ENCODE data around the gene YIF1B. TPM values are rescaled to one million over a fixed set of nuclear protein-coding genes. Genes with fewer than 3 reads are reported as not detected.

Gene YIF1B
- total RNA-seq, 2 experiments from 2014 or later = 15.9 to 17.1 TPM

DNA sequence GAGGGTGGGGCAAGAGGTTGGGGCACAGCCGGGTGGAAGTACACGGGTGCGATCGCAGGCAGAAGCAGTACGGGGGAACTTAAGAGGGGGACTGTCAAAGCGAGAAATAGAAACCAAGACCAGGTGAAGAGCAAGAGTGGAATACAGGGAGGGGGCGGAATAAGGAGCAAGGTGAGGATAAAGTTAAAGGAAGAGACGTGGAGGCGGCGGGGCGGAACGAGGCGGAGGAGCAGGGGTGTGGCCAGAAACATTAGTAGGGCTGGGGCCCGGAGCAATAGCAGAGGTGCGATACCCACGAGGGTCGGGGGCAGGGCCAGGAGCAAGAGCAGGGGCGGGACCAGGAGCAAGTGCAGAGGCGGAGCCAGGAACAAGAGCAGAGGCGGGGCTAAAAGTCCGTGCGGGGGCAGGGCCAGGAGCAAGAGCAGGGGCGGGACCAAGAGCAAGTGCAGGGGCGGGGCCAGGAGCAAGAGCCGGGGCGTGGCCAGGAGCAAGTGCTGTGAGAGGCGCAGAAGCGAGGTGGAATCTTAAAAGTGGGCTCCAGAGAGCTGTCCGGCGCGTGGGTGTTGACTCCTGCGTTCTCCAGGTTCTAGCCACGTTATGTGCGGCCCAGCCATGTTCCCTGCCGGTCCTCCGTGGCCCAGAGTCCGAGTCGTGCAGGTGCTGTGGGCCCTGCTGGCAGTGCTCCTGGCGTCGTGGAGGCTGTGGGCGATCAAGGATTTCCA, 21.1 kb upstream of the YIF1B start:
- TF ChIP-seq, protein P1, sequence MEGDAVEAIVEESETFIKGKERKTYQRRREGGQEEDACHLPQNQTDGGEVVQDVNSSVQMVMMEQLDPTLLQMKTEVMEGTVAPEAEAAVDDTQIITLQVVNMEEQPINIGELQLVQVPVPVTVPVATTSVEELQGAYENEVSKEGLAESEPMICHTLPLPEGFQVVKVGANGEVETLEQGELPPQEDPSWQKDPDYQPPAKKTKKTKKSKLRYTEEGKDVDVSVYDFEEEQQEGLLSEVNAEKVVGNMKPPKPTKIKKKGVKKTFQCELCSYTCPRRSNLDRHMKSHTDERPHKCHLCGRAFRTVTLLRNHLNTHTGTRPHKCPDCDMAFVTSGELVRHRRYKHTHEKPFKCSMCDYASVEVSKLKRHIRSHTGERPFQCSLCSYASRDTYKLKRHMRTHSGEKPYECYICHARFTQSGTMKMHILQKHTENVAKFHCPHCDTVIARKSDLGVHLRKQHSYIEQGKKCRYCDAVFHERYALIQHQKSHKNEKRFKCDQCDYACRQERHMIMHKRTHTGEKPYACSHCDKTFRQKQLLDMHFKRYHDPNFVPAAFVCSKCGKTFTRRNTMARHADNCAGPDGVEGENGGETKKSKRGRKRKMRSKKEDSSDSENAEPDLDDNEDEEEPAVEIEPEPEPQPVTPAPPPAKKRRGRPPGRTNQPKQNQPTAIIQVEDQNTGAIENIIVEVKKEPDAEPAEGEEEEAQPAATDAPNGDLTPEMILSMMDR (IDR thresholded peaks at IDR 0.05) = no peak
- H3K4me1 Mint-ChIP-seq (ENCODE audit: low read depth) = peaks cover 24% of the 10 kb centered on the region
- Histone ChIP-seq H3K4me3 (ENCODE audit: low read length) (peak overlapping the region; percentile 95), H3K9me3 (ENCODE audit: control insufficient read depth in 1 of 2, insufficient read depth in 1 of 2, low read length in 2 of 2) (no peaks in the 10 kb centered on the region), H3K4me1 (ENCODE audit: insufficient read depth, low read length) (peaks cover 27% of the 10 kb centered on the region), H3K27me3 (ENCODE audit: control insufficient read depth in 1 of 2, insufficient read depth in 2 of 2, low read length in 2 of 2) (no peaks in the 10 kb centered on the region), H3K36me3 (ENCODE audit: insufficient read depth, low read length) (peaks cover 2% of the 10 kb centered on the region), H3K27ac (ENCODE audit: low read depth in 1 of 2, low read length in 2 of 2) (peak overlapping the region; percentile 84 to 97)
- POLR2A ChIA-PET = interaction anchor here (0.6 to 3.4 kb wide), 6 partner anchors 16 to 555 kb away, joined by 3 to 66 read pairs (median 4); partner anchors contain the start of genes FAM98C, PSMD8 and SPINT2
- peaks cover 17% of the 10 kb centered on the region for H3K36me3 Mint-ChIP-seq (ENCODE audit: low read depth)
- no peaks in the 10 kb centered on the region for H3K9me3 Mint-ChIP-seq
- ATAC-seq (ENCODE audit: poor library complexity) = peak; percentile 61
- H3K27me3 Mint-ChIP-seq = no peaks in the 10 kb centered on the region
- intact Hi-C loops (cut with DNase I, micrococcal nuclease) = loop anchor here (1.0 to 5.0 kb wide), 4 partner anchors 20 to 430 kb away; partner anchors contain the start of genes FAM98C (in 1 of the 2), GGN (in 1 of the 2), SIPA1L3 (in 1 of the 2) and SPRED3 (in 1 of the 2)
- DNase-seq = peak; percentile 91 to 99 (median 94)
- CTCF ChIA-PET = interaction anchor here (0.9 to 1.8 kb wide), 5 partner anchors 37 to 93 kb away, joined by 3 to 21 read pairs (median 6); partner anchors contain the start of genes FAM98C, GGN and PSMD8
- peak overlapping the region; percentile 96 for H3K27ac Mint-ChIP-seq
- peak overlapping the region; percentile 93 for H3K4me3 Mint-ChIP-seq

DNA sequence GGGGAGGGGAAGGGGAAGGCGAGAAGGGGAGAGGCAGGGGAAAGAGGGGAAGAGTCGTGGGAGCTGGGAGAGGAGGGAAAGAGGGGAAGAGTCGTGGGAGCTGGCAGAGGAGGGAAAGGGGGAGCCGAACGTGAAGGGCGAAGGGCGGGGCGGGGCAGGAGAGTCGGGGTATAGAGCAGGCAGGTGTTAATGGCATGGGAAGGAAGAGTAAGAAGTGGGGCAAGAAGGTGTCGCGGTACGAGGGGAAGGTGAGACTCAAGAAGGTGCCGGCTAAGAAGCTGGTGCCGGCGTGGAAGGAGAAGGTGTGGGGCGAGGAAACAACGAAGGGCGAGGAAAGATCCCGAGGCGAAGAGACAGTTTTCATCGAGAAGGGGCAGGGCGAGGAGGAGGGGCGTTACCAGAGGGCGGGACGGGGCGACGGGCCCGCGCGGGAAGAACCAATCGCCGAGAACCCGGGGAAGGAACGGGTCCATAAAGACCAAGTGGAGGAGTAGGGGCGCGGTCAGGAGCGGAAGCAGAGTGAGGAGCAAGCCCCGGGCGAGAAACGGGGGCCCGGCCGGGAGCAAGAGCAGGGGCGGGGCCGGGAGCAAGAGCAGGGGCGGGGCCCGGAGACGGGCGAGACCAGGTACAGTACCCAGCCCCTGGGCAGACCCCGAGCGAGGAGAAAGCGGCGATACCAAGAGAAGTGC, 20.3 kb upstream of the YIF1B start:
- peak; percentile 85 to 97 (median 92) for DNase-seq
- Histone ChIP-seq H3K27ac (ENCODE audit: low read depth in 1 of 2, low read length in 2 of 2) (peak overlapping the region; percentile 84 to 97), H3K4me3 (ENCODE audit: low read length) (peak overlapping the region; percentile 95), H3K36me3 (ENCODE audit: insufficient read depth, low read length) (peaks cover 2% of the 10 kb centered on the region), H3K4me1 (ENCODE audit: insufficient read depth, low read length) (peaks cover 27% of the 10 kb centered on the region), H3K9me3 (ENCODE audit: control insufficient read depth in 1 of 2, insufficient read depth in 1 of 2, low read length in 2 of 2) (no peaks in the 10 kb centered on the region), H3K27me3 (ENCODE audit: control insufficient read depth in 1 of 2, insufficient read depth in 2 of 2, low read length in 2 of 2) (no peaks in the 10 kb centered on the region)
- intact Hi-C loops (cut with DNase I, micrococcal nuclease) = loop anchor here (1.0 to 5.0 kb wide), 11 partner anchors 20 to 438 kb away; partner anchors contain the start of genes FAM98C (in 2 of the 2), PSMD8 (in 2 of the 2), SIPA1L3 (in 2 of the 2) and GGN (in 1 of the 2)
- Mint-ChIP-seq H3K4me3 (peak overlapping the region; percentile 93), H3K36me3 (ENCODE audit: low read depth) (peaks cover 17% of the 10 kb centered on the region), H3K4me1 (ENCODE audit: low read depth) (peaks cover 24% of the 10 kb centered on the region), H3K27me3 (no peaks in the 10 kb centered on the region), H3K27ac (peak overlapping the region; percentile 96), H3K9me3 (no peaks in the 10 kb centered on the region)
- TF ChIP-seq, protein P1 (IDR thresholded peaks at IDR 0.05) = no peak
- ChIA-PET POLR2A (interaction anchor here (0.6 to 3.4 kb wide), 10 partner anchors 16 to 564 kb away, joined by 3 to 66 read pairs (median 4); partner anchors contain the start of genes FAM98C, GGN, KCNK6 and NFKBIB), CTCF (interaction anchor here (0.7 to 2.0 kb wide), 8 partner anchors 15 to 433 kb away, joined by 3 to 21 read pairs (median 6); partner anchors contain the start of genes FAM98C, GGN and PSMD8)
- ATAC-seq (ENCODE audit: poor library complexity) = peak; percentile 63

DNA sequence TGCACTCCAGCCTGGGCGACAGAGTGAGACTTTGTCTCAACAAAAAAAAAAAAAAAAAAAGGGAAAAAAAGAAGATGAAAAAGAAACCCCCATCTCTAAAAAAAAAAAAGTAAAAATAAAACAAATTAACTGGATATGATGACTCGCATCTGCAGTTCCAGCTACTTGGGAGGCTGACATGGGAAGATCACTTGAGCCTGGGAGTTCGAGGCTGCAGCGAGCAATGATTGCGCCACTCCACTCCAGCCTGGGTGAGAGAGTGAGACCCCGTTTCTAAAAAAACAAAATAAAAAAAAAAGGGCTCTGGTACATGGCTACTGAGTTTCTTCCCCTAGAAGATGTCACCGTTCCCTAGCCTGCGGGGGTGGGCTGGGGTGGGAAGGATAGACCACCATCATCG, 17.5 kb upstream of the YIF1B start:
- H3K4me1 ChIP-seq (ENCODE audit: insufficient read depth, low read length) = peaks cover 27% of the 10 kb centered on the region
- TF ChIP-seq, protein P1 (IDR thresholded peaks at IDR 0.05) = no peak
- Mint-ChIP-seq H3K4me1 (ENCODE audit: low read depth) (peaks cover 19% of the 10 kb centered on the region), H3K27me3 (no peaks in the 10 kb centered on the region), H3K36me3 (ENCODE audit: low read depth) (peaks cover 23% of the 10 kb centered on the region), H3K4me3 (no peak overlapping the region), H3K27ac (no peak overlapping the region), H3K9me3 (no peaks in the 10 kb centered on the region)
- DNase-seq (no peak), ATAC-seq (ENCODE audit: poor library complexity) (no peak)
- no peak overlapping the region for H3K27ac ChIP-seq (ENCODE audit: low read depth in 1 of 2, low read length in 2 of 2)
- ChIA-PET POLR2A (no interaction called here), CTCF (no interaction called here)
- H3K9me3 ChIP-seq (ENCODE audit: control insufficient read depth in 1 of 2, insufficient read depth in 1 of 2, low read length in 2 of 2) = no peaks in the 10 kb centered on the region
- H3K4me3 ChIP-seq (ENCODE audit: low read length) = no peak overlapping the region
- intact Hi-C loops (cut with DNase I, micrococcal nuclease) = no loop called here
- H3K27me3 ChIP-seq (ENCODE audit: control insufficient read depth in 1 of 2, insufficient read depth in 2 of 2, low read length in 2 of 2) = no peaks in the 10 kb centered on the region
- peaks cover 5% of the 10 kb centered on the region for H3K36me3 ChIP-seq (ENCODE audit: insufficient read depth, low read length)
